Erythroblast (primary cell): ENCODE data around the gene HIVEP1.
"Not testable (repeated sequence)": the region's sequence is repeated elsewhere in the genome, so short reads cannot be mapped to it uniquely, and the experiment has no call there.

Experiments
- DNase-seq, 2 experiments: peaks; one replicate each; lab custom pipeline; 2025; lab: John Stamatoyannopoulos, UW
- GATA1 ChIP-seq: IDR thresholded peaks from 2 replicates; pipeline ENCODE4 v1.6.1; 2011; ENCODE audit warnings: low read depth, mild to moderate bottlenecking, control low read depth, low read length, moderate library complexity
- POLR2A ChIP-seq: IDR thresholded peaks from 2 replicates; pipeline ENCODE4 v1.6.1; 2011; ENCODE audit warnings: mild to moderate bottlenecking, low read length

HIVEP1 gene

GRCh38 chr6:12173181-12173580 lies 161.1 kb downstream of the HIVEP1 start:
- TF ChIP-seq POLR2A (no peak), GATA1 (no peak)
- DNase-seq: no peak

DNA sequence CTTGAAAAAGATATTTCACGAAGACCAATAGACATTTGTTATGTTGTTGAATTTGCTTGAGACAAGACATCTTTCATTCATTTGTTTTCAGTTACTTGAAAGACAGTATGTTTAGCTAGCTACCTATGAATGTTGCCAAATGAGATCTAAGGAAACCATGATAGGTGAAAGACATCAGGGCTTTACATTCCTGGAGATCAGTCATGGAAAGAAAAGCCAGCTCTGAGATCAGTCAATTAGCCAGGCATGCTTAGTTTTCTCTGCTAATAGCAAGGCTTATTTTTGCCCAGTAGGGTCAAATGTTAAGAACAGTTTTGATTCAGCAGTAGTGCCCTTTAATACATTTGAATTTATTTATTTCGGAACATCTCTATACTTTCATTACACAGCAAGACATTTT lies 161.5 kb downstream of the HIVEP1 start:
- DNase-seq: no peak

GRCh38 chr6:12174878-12175277 lies 162.8 kb downstream of the HIVEP1 start:
- TF ChIP-seq POLR2A (no peak), GATA1 (no peak)

More for the DNA sequence above, 161.5 kb downstream of the HIVEP1 start:
- no peak for TF ChIP-seq GATA1
- no peak for TF ChIP-seq POLR2A

DNA sequence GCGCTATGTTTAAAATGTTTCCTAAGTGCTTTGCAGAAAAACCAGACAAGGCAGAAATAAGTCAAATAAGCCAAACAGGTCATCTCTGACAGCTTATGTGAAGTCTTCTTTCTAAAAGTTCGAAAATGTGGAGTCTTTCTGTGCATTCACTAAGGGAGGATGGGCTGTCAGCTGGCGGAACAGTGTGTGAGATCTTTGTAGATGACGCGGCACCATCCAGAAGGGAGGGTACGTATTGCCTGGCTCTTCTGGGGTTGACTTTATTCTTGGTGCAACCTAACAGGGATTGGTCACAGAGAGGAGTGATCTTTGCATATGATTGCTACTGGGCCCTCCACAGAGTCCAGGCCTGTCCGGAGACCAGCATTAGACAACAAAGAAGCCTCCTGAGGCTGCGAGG lies 163.5 kb downstream of the HIVEP1 start:
- no peak for TF ChIP-seq GATA1
- no peak for TF ChIP-seq POLR2A
- no peak for DNase-seq

More at GRCh38 chr6:12174878-12175277, 162.8 kb downstream of the HIVEP1 start:
- DNase-seq: no peak

GRCh38 chr6:12176782-12177181 lies 164.7 kb downstream of the HIVEP1 start:
- DNase-seq: not testable (repeated sequence)

- no peak for DNase-seq
- no peak for TF ChIP-seq GATA1
- TF ChIP-seq POLR2A: no peak
These were observed 166.4 kb downstream of the HIVEP1 start for GRCh38 chr6:12178521-12178920.

GRCh38 chr6:12181481-12181880 lies 169.4 kb downstream of the HIVEP1 start:
- no peak for DNase-seq
- TF ChIP-seq POLR2A (no peak), GATA1 (no peak)

GRCh38 chr6:12182676-12183075 lies 170.6 kb downstream of the HIVEP1 start:
- TF ChIP-seq POLR2A (no peak), GATA1 (no peak)
- no peak for DNase-seq

- TF ChIP-seq GATA1: no peak
- no peak for DNase-seq
These were observed 173.1 kb downstream of the HIVEP1 start for GRCh38 chr6:12185081-12185673.

GRCh38 chr6:12186528-12186927 lies 174.4 kb downstream of the HIVEP1 start:
- no peak for DNase-seq
- TF ChIP-seq GATA1 (no peak), POLR2A (no peak)

GRCh38 chr6:12189150-12189549 lies 177.0 kb downstream of the HIVEP1 start:
- no peak for DNase-seq
- TF ChIP-seq POLR2A: no peak
- TF ChIP-seq GATA1: no peak

GRCh38 chr6:12189661-12190060 lies 177.5 kb downstream of the HIVEP1 start:
- no peak for DNase-seq
- TF ChIP-seq GATA1 (no peak), POLR2A (no peak)

- DNase-seq: no peak
- no peak for TF ChIP-seq GATA1
- no peak for TF ChIP-seq POLR2A
These were observed 178.1 kb downstream of the HIVEP1 start for GRCh38 chr6:12190252-12190651.

DNA sequence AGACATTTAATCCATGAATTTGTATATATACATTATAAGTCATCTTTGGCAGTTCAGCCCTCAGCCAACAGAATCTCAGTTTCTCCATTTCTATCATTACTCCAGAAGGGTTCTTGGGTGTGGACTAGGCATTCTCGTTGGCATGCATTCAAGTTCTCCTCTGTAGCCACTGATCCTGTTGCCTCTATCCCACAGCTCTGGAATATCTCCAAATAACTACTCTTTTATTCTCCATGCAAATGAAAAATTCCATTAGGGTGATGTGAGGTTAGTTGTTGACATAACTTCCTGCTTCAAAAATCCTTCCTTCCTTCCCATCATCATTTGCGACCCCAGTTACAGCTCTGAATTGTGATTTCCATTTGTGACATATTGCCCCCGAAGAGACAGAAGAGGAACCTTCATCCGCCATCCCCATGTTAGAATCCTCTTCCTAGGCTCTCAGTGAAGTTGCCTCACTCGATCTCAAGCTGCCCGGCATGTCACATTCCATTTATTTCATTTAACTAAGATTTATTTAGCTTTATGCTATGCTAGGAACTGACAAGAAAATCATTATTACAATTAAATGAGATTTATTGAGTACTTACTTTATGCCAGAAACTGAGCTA lies 184.3 kb downstream of the HIVEP1 start:
- DNase-seq: no peak
- TF ChIP-seq GATA1: no peak
- TF ChIP-seq POLR2A: no peak

DNA sequence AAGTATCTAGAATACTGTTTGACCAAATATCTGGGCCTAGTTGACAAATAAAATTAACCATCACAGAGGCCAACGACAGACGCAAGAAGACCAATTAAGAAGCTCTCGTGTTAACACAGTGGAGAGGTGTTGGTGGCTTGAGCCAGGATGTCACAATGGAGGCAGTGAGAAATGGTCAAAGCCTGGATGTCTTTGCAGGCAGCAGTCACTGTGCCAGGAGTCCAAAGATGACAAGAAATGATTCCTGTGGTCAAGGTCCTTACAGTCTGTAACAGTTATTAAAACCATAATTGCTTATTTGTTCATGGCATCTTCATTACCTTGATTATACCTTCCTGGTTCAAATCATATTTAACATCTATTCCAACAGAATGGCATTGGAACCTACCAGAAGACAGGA lies 186.7 kb downstream of the HIVEP1 start:
- DNase-seq: no peak
- TF ChIP-seq GATA1 (no peak), POLR2A (no peak)

DNA sequence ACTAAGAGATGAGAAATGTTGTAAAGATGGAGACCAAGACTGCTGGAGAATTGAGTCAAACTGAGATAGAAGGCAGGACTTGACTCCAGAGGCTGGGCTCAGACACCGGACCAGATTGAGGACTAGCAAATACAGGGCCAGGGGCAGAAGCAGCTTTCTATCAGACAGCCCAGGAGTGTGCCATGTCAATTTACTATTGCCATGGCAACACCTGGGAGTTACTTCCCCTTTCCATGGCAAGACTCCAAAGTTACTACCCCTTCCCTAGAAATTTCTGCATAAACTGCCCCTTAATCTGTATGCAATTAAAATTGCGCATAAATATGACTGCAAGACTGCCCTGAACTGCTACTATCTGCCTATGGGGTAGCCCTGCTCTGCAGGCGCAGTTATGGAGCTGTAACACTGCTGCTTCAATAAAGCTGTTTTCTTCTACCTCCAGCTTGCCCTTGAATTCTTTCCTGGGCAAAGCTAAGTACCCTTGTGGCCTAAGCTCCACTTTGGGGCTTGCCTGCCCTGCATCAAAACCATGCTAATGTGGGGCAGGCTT lies 188.0 kb downstream of the HIVEP1 start:
- TF ChIP-seq GATA1 (no peak), POLR2A (no peak)
- no peak for DNase-seq
